HepG2 (cell line): ENCODE results near the gene FYB1. TPM values are rescaled to one million over a fixed set of nuclear protein-coding genes. Genes with fewer than 3 reads are reported as not detected.

Experiments
- ATAC-seq: fragments of 200-7000 bp; cut with Tn5 transposase; 3 replicates; pipeline ENCODE4 v1.9.1; 2020; ENCODE audit warnings: mild to moderate bottlenecking, moderate library complexity
- BruUV-seq: library from RNA; stranded (reverse); fragments of 400-500 nt; replicated peaks from 2 replicates; lab custom pipeline; 2021; lab: Mats Ljungman, UMichigan
- CTCF ChIA-PET: fragments of 300-600 bp; formaldehyde crosslinking; extraction: SDS; loops from one replicate; lab custom pipeline; 2021; ENCODE audit warnings: low total read pairs, inconsistent platforms, low intra/inter-chr PET ratio; lab: Yijun Ruan, JAX
- POLR2A ChIA-PET: fragments of 350-600 bp; sonication (Branson Sonifier 250); formaldehyde crosslinking; loops from one replicate; lab custom pipeline; 2020; ENCODE audit warnings: antibody characterized with exemption, inconsistent platforms; lab: Yijun Ruan, JAX
- DNase-seq: peaks from one replicate; pipeline ENCODE4 v3.0.0-alpha.2; 2015; ENCODE audit warnings: low spot score
- FAIRE-seq: peaks from 3 replicates; lab custom pipeline; 2011; peaks lifted over from hg19 to GRCh38; lab: Jason Lieb, UNC
- H2AFZ ChIP-seq: one replicate; pipeline ENCODE4 v1.6.1; 2011; ENCODE audit warnings: low read length, inconsistent platforms
- H3K27ac ChIP-seq: fragments of 300-600 bp; 3 replicates; pipeline ENCODE4 v1.8.0; 2011; ENCODE audit warnings: mixed run types, mild to moderate bottlenecking, mixed read lengths, low read length, inconsistent platforms; ENCODE audit not compliant: insufficient read depth; ENCODE audit errors: extremely low read length
- H3K27me3 ChIP-seq, 2 experiments: fragments of 200-600 bp in 1 of 2; 2 replicates in 1 of 2; 3 replicates in 1 of 2; pipeline versions ENCODE4 v1.6.0 to v1.8.0; 2011; ENCODE audit warnings: low read length in 2 of 2, mild to moderate bottlenecking in 2 of 2, moderate library complexity in 2 of 2, inconsistent platforms in 1 of 2; ENCODE audit not compliant: insufficient read depth in 2 of 2, control insufficient read depth in 1 of 2
- H3K36me3 ChIP-seq, 2 experiments: fragments of 200-600 bp in 1 of 2; replicated peaks in 1 of 2; 2 replicates in 1 of 2; 3 replicates in 1 of 2; pipeline versions ENCODE4 v1.5.1 to v1.8.0; 2011; ENCODE audit warnings: low read length in 2 of 2, inconsistent platforms in 1 of 2; ENCODE audit not compliant: insufficient read depth in 2 of 2, control insufficient read depth in 1 of 2
- H3K4me1 ChIP-seq: 2 replicates; pipeline ENCODE4 v1.5.1; 2012; ENCODE audit warnings: low read length, inconsistent platforms; ENCODE audit not compliant: insufficient read depth
- H3K4me2 ChIP-seq: 2 replicates; pipeline ENCODE4 v1.6.0; 2011; ENCODE audit warnings: low read depth, low read length, inconsistent platforms
- H3K4me3 ChIP-seq, 3 experiments: fragments of 200-600 bp in 1 of 3; sonication (generic), shearing (Covaris generic) in 1 of 3; replicated peaks in 1 of 3; 2 replicates each; pipeline ENCODE4 v1.5.1; 2011 to 2016; ENCODE audit warnings: low read length in 3 of 3, inconsistent platforms in 2 of 3, low read depth in 2 of 3, mild to moderate bottlenecking in 2 of 3, control low read depth in 1 of 3, mixed read lengths in 1 of 3; ENCODE audit not compliant: insufficient read depth in 1 of 3
- H3K79me2 ChIP-seq: one replicate; pipeline ENCODE4 v1.6.1; 2011; ENCODE audit warnings: low read length, inconsistent platforms; ENCODE audit not compliant: insufficient read depth
- H3K9ac ChIP-seq: 2 replicates; pipeline ENCODE4 v1.6.0; 2011; ENCODE audit warnings: mild to moderate bottlenecking, low read depth, low read length, inconsistent platforms; ENCODE audit not compliant: insufficient read depth
- H3K9me3 ChIP-seq: 2 replicates; pipeline ENCODE4 v1.5.1; 2012; ENCODE audit warnings: mild to moderate bottlenecking, low read length
- H4K20me1 ChIP-seq: 2 replicates; pipeline ENCODE4 v1.6.0; 2011; ENCODE audit warnings: inconsistent platforms, mild to moderate bottlenecking, low read length, moderate library complexity; ENCODE audit not compliant: insufficient read depth
- ATF3 ChIP-seq: sonication (generic); formaldehyde crosslinking; IDR thresholded peaks from 2 replicates; pipeline ENCODE4 v1.4.0; 2020; ENCODE audit warnings: missing genetic modification reagents
- CC2D1A ChIP-seq: sonication (generic); formaldehyde crosslinking; IDR thresholded peaks from 2 replicates; pipeline ENCODE4 v1.8.1; 2023; ENCODE audit warnings: mild to moderate bottlenecking, missing genetic modification reagents
- FOXA3 ChIP-seq: IDR thresholded peaks from 2 replicates; pipeline ENCODE4 v1.6.1; 2016; ENCODE audit warnings: missing genetic modification reagents, missing compliant biosample characterization
- KDM3A ChIP-seq: IDR thresholded peaks from 2 replicates; pipeline ENCODE4 v1.6.1; 2018; ENCODE audit warnings: low read depth, missing compliant biosample characterization
- POGK ChIP-seq: sonication (generic); formaldehyde crosslinking; conservative IDR thresholded peaks from 2 replicates; pipeline ENCODE4 v1.8.0; 2022; ENCODE audit warnings: mild to moderate bottlenecking, moderate library complexity, missing genetic modification reagents
- SP4 ChIP-seq: sonication (generic); formaldehyde crosslinking; IDR thresholded peaks from 2 replicates; pipeline ENCODE4 v1.8.1; 2023; ENCODE audit warnings: mild to moderate bottlenecking, missing genetic modification reagents
- ZIK1 ChIP-seq: sonication (generic); formaldehyde crosslinking; IDR thresholded peaks from 2 replicates; pipeline ENCODE4 v1.5.0; 2020; ENCODE audit warnings: mild to moderate bottlenecking, low read depth, missing genetic modification reagents, borderline replicate concordance
- ZNF597 ChIP-seq: sonication (generic); formaldehyde crosslinking; IDR thresholded peaks from 2 replicates; pipeline ENCODE4 v1.5.0; 2020; ENCODE audit warnings: missing genetic modification reagents
- ZNF691 ChIP-seq: sonication (generic); formaldehyde crosslinking; IDR thresholded peaks from 2 replicates; pipeline ENCODE4 v1.4.0; 2020; ENCODE audit warnings: missing genetic modification reagents, low read depth, mild to moderate bottlenecking, borderline replicate concordance
- ZNF772 ChIP-seq: sonication (generic); formaldehyde crosslinking; IDR thresholded peaks from 2 replicates; pipeline ENCODE4 v1.5.0; 2020; ENCODE audit warnings: mild to moderate bottlenecking, missing genetic modification reagents
- WGBS: methylation state at CpG from one replicate; pipeline ENCODE4 v1.1.6; 2017; ENCODE audit warnings: low lambda C conversion rate; 5-methylcytosine and 5-hydroxymethylcytosine counted together
- in situ Hi-C: cut with HindIII; loops from 2 replicates; pipeline ENCODE4 v1.10.0; 2017; ENCODE audit warnings: low pct_unique_long_range_greater_than_20kb; ENCODE audit not compliant: extremely low pct_ligation_motif_present
- intact Hi-C: fragments of 100-400 bp; cut with micrococcal nuclease; formaldehyde crosslinking; loops from one replicate; pipeline ENCODE4 v1.10.0; 2022; ENCODE audit not compliant: unreplicated experiment
- polyA plus RNA-seq, 8 experiments: library from polyadenylated mRNA; depleted of rRNA in 3 of 8; stranded (reverse) in 7 of 8; unstranded in 1 of 8; fragments of >200 nt; fragmentation: Illumina TruSeq in 4 of 8; extraction: Trizol in 4 of 8; gene quantifications; 2 replicates each; pipeline versions ENCODE4 v1.2.1 to v1.2.3, GENCODE V29; 2011 to 2016; ENCODE audit warnings: low read depth in 4 of 8, missing spikeins in 1 of 8, mixed read lengths in 1 of 8; ENCODE audit not compliant: insufficient read depth in 1 of 8
- total RNA-seq, 5 experiments: library from RNA; depleted of rRNA; stranded (reverse); fragments of >200 nt; fragmentation: Illumina TruSeq; extraction: Trizol; gene quantifications; 2 replicates each; pipeline ENCODE4 v1.2.3, GENCODE V29; 2016; ENCODE audit warnings: low read depth in 1 of 5

Gene FYB1
- total and polyA plus RNA-seq, 2 of the 13 experiments (the other 11 are each of a cell fraction or from before 2014, with no cell fraction given), result 0.03 TPM; not detected in 1

GRCh38 chr5:39176759-39177630 is 42.4 kb downstream of the FYB1 start (continued):
- TF ChIP-seq SP4 (CRISPR knock-in tag), result no peak

- Histone ChIP-seq H3K9me3 (no peaks in the 10 kb centered on the region), H2AFZ (no peak overlapping the region), H3K4me1 (no peaks in the 10 kb centered on the region), H3K27ac (no peak overlapping the region), H3K36me3 (no peaks in the 10 kb centered on the region), H3K27me3 (no peaks in the 10 kb centered on the region), H3K4me2 (no peak overlapping the region), H3K9ac (no peak overlapping the region), H3K4me3 (no peak overlapping the region), H3K79me2 (no peaks in the 10 kb centered on the region), H4K20me1 (no peaks in the 10 kb centered on the region)
- BruUV-seq, result no TSS peak
- in situ Hi-C loops, result no loop called here
- no peak for ATAC-seq
- intact Hi-C loops, result no loop called here
- TF ChIP-seq FOXA3 (CRISPR knock-in tag), result no peak
- TF ChIP-seq ZNF597 (CRISPR knock-in tag), result no peak
- TF ChIP-seq KDM3A (CRISPR knock-in tag), result no peak
- no peak for TF ChIP-seq ZNF691 (CRISPR knock-in tag)
- TF ChIP-seq POGK (CRISPR knock-in tag), result no peak
- no peak for TF ChIP-seq CC2D1A
- TF ChIP-seq ATF3 (CRISPR knock-in tag), result no peak
- no peak for TF ChIP-seq ZIK1 (CRISPR knock-in tag)
- TF ChIP-seq ZNF772 (CRISPR knock-in tag), result no peak
- ChIA-PET POLR2A (no interaction called here), CTCF (no interaction called here)
- no peak for DNase-seq
- 83% methylated on average over 5 of the region's 5 CpGs for WGBS
- no peak for FAIRE-seq
Observed at GRCh38 chr5:39175273-39175955, 43.9 kb downstream of the FYB1 start.
